Measurements from ENCODE around the gene CHSY3.

Gene CHSY3

GRCh38 chr5:130135506-130135905 is 231.2 kb downstream of the CHSY3 start:
- TF ChIP-seq EZH2phosphoT487 (IDR thresholded peaks at IDR 0.05; ENCODE audit: borderline replicate concordance, low read length) (no peak), CTCF (IDR thresholded peaks at IDR 0.05; ENCODE audit: low read depth, low read length, poor library complexity, severe bottlenecking) (no peak)
- no peak overlapping the region for H3K27ac ChIP-seq (ENCODE audit: low read depth, low read length)
- no peaks in the 10 kb centered on the region for H3K36me3 ChIP-seq (ENCODE audit: control insufficient read depth, low read length)
- H3K4me1 ChIP-seq (ENCODE audit: control insufficient read depth, low read length) = no peaks in the 10 kb centered on the region
- no peaks in the 10 kb centered on the region for H4K20me1 ChIP-seq (ENCODE audit: control insufficient read depth, insufficient read depth, low read depth, low read length)
- no peaks in the 10 kb centered on the region for H3K9me2 ChIP-seq (replicated peaks; ENCODE audit: control insufficient read depth, low read length)
- H3K4me3 ChIP-seq (ENCODE audit: low read length) = no peak overlapping the region
- no peak overlapping the region for H3K4me2 ChIP-seq (ENCODE audit: low read length)
- no peaks in the 10 kb centered on the region for H3K27me3 ChIP-seq (ENCODE audit: control insufficient read depth, low read length)
- no peaks in the 10 kb centered on the region for H3K9me3 ChIP-seq (ENCODE audit: control insufficient read depth, insufficient read depth, low read length)
- no peaks in the 10 kb centered on the region for H3F3A ChIP-seq (ENCODE audit: control insufficient read depth, insufficient read depth)
- no peaks in the 10 kb centered on the region for H3K79me2 ChIP-seq (ENCODE audit: control insufficient read depth, low read length)

- no peaks in the 10 kb centered on the region for H3K27me3 ChIP-seq (ENCODE audit: control insufficient read depth, low read length)
- no peak for TF ChIP-seq CTCF (IDR thresholded peaks at IDR 0.05; ENCODE audit: low read depth, low read length, poor library complexity, severe bottlenecking)
- no peak for TF ChIP-seq EZH2phosphoT487 (IDR thresholded peaks at IDR 0.05; ENCODE audit: borderline replicate concordance, low read length)
- H3K79me2 ChIP-seq (ENCODE audit: control insufficient read depth, low read length) = no peaks in the 10 kb centered on the region
- H3K4me3 ChIP-seq (ENCODE audit: low read length) = no peak overlapping the region
- H3K9me2 ChIP-seq (replicated peaks; ENCODE audit: control insufficient read depth, low read length) = no peaks in the 10 kb centered on the region
- no peak overlapping the region for H3K4me2 ChIP-seq (ENCODE audit: low read length)
- no peaks in the 10 kb centered on the region for H4K20me1 ChIP-seq (ENCODE audit: control insufficient read depth, insufficient read depth, low read depth, low read length)
- H3K9me3 ChIP-seq (ENCODE audit: control insufficient read depth, insufficient read depth, low read length) = no peaks in the 10 kb centered on the region
- H3K27ac ChIP-seq (ENCODE audit: low read depth, low read length) = no peak overlapping the region
- H3K36me3 ChIP-seq (ENCODE audit: control insufficient read depth, low read length) = no peaks in the 10 kb centered on the region
- H3F3A ChIP-seq (ENCODE audit: control insufficient read depth, insufficient read depth) = no peaks in the 10 kb centered on the region
- no peaks in the 10 kb centered on the region for H3K4me1 ChIP-seq (ENCODE audit: control insufficient read depth, low read length)
These were observed 232.0 kb downstream of the CHSY3 start for GRCh38 chr5:130136300-130136699.

DNA sequence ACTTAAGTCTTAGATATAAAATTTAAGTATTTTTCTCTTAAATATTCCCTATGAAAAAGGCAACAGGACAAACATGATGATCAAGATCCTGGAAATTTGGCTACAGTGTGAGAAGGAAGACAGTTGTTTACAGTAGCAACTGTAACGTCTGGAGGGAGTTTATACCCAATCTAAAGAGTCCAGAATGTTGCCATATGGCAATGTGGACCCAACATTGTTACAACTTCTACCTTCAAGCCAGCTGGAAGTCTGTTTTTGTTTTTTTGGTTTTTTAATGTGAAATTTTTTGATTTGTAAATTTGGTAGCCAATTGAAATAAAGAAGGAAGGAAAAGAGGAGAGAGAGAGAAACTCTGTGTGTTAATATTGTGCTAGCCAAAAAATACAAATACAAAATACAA is 233.4 kb downstream of the CHSY3 start:
- no peak overlapping the region for H3K4me3 ChIP-seq (ENCODE audit: low read length)

More for the DNA sequence above, 233.4 kb downstream of the CHSY3 start:
- Histone ChIP-seq H4K20me1 (ENCODE audit: control insufficient read depth, insufficient read depth, low read depth, low read length) (no peaks in the 10 kb centered on the region), H3K27me3 (ENCODE audit: control insufficient read depth, low read length) (no peaks in the 10 kb centered on the region), H3K79me2 (ENCODE audit: control insufficient read depth, low read length) (no peaks in the 10 kb centered on the region), H3K36me3 (ENCODE audit: control insufficient read depth, low read length) (no peaks in the 10 kb centered on the region), H3F3A (ENCODE audit: control insufficient read depth, insufficient read depth) (no peaks in the 10 kb centered on the region), H3K4me2 (ENCODE audit: low read length) (no peak overlapping the region), H3K9me2 (replicated peaks; ENCODE audit: control insufficient read depth, low read length) (no peaks in the 10 kb centered on the region), H3K4me1 (ENCODE audit: control insufficient read depth, low read length) (no peaks in the 10 kb centered on the region), H3K9me3 (ENCODE audit: control insufficient read depth, insufficient read depth, low read length) (no peaks in the 10 kb centered on the region), H3K27ac (ENCODE audit: low read depth, low read length) (no peak overlapping the region)
- TF ChIP-seq CTCF (IDR thresholded peaks at IDR 0.05; ENCODE audit: low read depth, low read length, poor library complexity, severe bottlenecking) (no peak), EZH2phosphoT487 (IDR thresholded peaks at IDR 0.05; ENCODE audit: borderline replicate concordance, low read length) (no peak)
